NCI-H345 (cell line): ENCODE results near the gene LAMA3.

Source experiments
- DNase-seq: peaks from one replicate; lab custom pipeline; 2025; lab: John Stamatoyannopoulos, UW

The LAMA3 gene

GRCh38 chr18:23689031-23689615 lies at the start of gene LAMA3:
TSS of gene LAMA3 (plus strand) at chr18:23689453. CDS start at chr18:23689684, 231 bp downstream.
- DNase-seq = peak; percentile 60

- DNase-seq = no peak
Measured at GRCh38 chr18:23640052-23640451, 49.2 kb upstream of the LAMA3 start.

- DNase-seq = no peak
Measured at GRCh38 chr18:23641143-23641720, 48.0 kb upstream of the LAMA3 start.

- DNase-seq = no peak
Measured at GRCh38 chr18:23641937-23642666, 47.2 kb upstream of the LAMA3 start.

GRCh38 chr18:23643815-23644490 lies 45.3 kb upstream of the LAMA3 start:
- no peak for DNase-seq

GRCh38 chr18:23645568-23646175 lies 43.6 kb upstream of the LAMA3 start:
- DNase-seq = no peak

GRCh38 chr18:23646282-23646681 lies 43.0 kb upstream of the LAMA3 start:
- DNase-seq = no peak

- DNase-seq = no peak
Measured at GRCh38 chr18:23648456-23648855, 40.8 kb upstream of the LAMA3 start.

- DNase-seq = no peak
Measured at GRCh38 chr18:23648940-23649607, 40.2 kb upstream of the LAMA3 start.

- DNase-seq = no peak
Measured at GRCh38 chr18:23650968-23651927, 38.0 kb upstream of the LAMA3 start.

GRCh38 chr18:23652232-23652631 lies 37.0 kb upstream of the LAMA3 start:
- DNase-seq = no peak

- DNase-seq = no peak
Measured at GRCh38 chr18:23658285-23658684, 31.0 kb upstream of the LAMA3 start.

GRCh38 chr18:23661735-23662308 lies 27.4 kb upstream of the LAMA3 start:
- DNase-seq = no peak

GRCh38 chr18:23662309-23663263 lies 26.7 kb upstream of the LAMA3 start, which contains the start of gene ANKRD29:
TSS of gene ANKRD29 (minus strand) at chr18:23662911. CDS start at chr18:23662730, 181 bp downstream.
- DNase-seq = peak; percentile 43

- DNase-seq = no peak
Measured at GRCh38 chr18:23664674-23665073, 24.6 kb upstream of the LAMA3 start.

GRCh38 chr18:23667114-23667513 lies 22.1 kb upstream of the LAMA3 start:
- no peak for DNase-seq

GRCh38 chr18:23668731-23669130 lies 20.5 kb upstream of the LAMA3 start:
- DNase-seq = no peak

- no peak for DNase-seq
Measured at GRCh38 chr18:23669202-23669766, 20.0 kb upstream of the LAMA3 start.
